Measurements from ENCODE around the gene LPAR1.

DNA sequence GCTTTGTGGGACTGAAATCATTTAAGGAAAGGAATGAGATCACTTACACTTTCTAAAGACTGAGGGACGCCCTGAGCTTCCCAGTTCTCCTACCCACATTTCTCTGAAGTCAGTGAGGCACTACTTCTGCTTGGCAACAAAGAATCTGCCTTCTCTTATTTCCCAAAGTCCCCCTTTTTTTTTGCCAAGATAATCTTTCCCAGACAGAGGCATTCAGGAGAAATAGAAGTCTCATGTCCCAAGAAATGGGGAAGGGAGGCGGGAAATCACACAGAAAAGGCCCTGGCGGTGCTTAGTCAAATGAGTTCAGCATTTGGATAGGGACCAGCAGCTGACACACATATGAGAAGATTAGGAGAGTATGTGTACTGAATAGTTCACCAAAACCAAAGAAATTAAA lies 210.0 kb downstream of the LPAR1 start:
- TF ChIP-seq POLR2A (IDR thresholded peaks at IDR 0.05; ENCODE audit: control extremely low read depth in 1 of 2, low read depth in 2 of 2, low read length in 2 of 2) (no peak), ZNF274 (IDR thresholded peaks at IDR 0.05; ENCODE audit: borderline replicate concordance, extremely low read depth, low read length) (no peak), EZH2 (IDR thresholded peaks at IDR 0.05; ENCODE audit: low read depth, low read length, severe bottlenecking) (no peak), RFX5 (IDR thresholded peaks at IDR 0.05; ENCODE audit: borderline replicate concordance, low read depth, low read length) (no peak), SP2 (IDR thresholded peaks at IDR 0.05; ENCODE audit: low read length) (no peak), MAX (IDR thresholded peaks at IDR 0.05) (no peak), ASH2L (IDR thresholded peaks at IDR 0.05; ENCODE audit: low read length) (no peak), HDAC6 (IDR thresholded peaks at IDR 0.05; ENCODE audit: low read depth, low read length) (no peak)
- TF ChIP-seq, protein P1, sequence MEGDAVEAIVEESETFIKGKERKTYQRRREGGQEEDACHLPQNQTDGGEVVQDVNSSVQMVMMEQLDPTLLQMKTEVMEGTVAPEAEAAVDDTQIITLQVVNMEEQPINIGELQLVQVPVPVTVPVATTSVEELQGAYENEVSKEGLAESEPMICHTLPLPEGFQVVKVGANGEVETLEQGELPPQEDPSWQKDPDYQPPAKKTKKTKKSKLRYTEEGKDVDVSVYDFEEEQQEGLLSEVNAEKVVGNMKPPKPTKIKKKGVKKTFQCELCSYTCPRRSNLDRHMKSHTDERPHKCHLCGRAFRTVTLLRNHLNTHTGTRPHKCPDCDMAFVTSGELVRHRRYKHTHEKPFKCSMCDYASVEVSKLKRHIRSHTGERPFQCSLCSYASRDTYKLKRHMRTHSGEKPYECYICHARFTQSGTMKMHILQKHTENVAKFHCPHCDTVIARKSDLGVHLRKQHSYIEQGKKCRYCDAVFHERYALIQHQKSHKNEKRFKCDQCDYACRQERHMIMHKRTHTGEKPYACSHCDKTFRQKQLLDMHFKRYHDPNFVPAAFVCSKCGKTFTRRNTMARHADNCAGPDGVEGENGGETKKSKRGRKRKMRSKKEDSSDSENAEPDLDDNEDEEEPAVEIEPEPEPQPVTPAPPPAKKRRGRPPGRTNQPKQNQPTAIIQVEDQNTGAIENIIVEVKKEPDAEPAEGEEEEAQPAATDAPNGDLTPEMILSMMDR (IDR thresholded peaks at IDR 0.05; ENCODE audit: control extremely low read depth in 1 of 3, insufficient read depth in 1 of 3, low read depth in 1 of 3, low read length in 3 of 3) = no peak
